Uterus (tissue), 4 donors: ENCODE data around the gene SHROOM3. TPM values are rescaled to one million over a fixed set of nuclear protein-coding genes. Genes with fewer than 3 reads are reported as not detected.

Source experiments
- DNase-seq, 2 donors: peaks; one replicate each; pipeline ENCODE4 v3.0.0-alpha.2; 2019 to 2020
- H3K27ac ChIP-seq, 2 donors: fragments of 200-600 bp; sonication (generic); 1 replicate in 1 of 2; 2 replicates in 1 of 2; pipeline ENCODE4 v1.5.1; 2016 to 2018
- H3K27me3 ChIP-seq, 2 donors: fragments of 200-600 bp; sonication (generic); one replicate each; pipeline ENCODE4 v1.5.1; 2018 to 2019; ENCODE audit warnings: control low read depth in 1 of 2
- H3K36me3 ChIP-seq, 2 donors: fragments of 200-600 bp; sonication (generic); one replicate each; pipeline ENCODE4 v1.5.1; 2019; ENCODE audit warnings: control low read depth in 1 of 2
- H3K4me1 ChIP-seq, 2 donors: fragments of 200-600 bp; sonication (generic); one replicate each; pipeline ENCODE4 v1.5.1; 2018 to 2019; ENCODE audit warnings: control low read depth in 1 of 2
- H3K4me3 ChIP-seq, 2 donors: fragments of 200-600 bp; sonication (generic); 1 replicate in 1 of 2; 2 replicates in 1 of 2; pipeline ENCODE4 v1.5.1; 2018 to 2019; ENCODE audit warnings: mild to moderate bottlenecking in 1 of 2
- H3K9me3 ChIP-seq, 2 donors: fragments of 200-600 bp; sonication (generic); one replicate each; pipeline ENCODE4 v1.5.1; 2019; ENCODE audit warnings: control low read depth in 1 of 2
- CTCF ChIP-seq, 4 experiments: fragments of 200-600 bp in 2 of 4; fragments of 450-650 bp in 2 of 4; sonication (generic) in 2 of 4; IDR thresholded peaks; one replicate each; pipeline ENCODE4 v1.5.1; 2016 to 2019; ENCODE audit warnings: antibody characterized with exemption in 4 of 4, mild to moderate bottlenecking in 2 of 4, moderate library complexity in 1 of 4
- POLR2A ChIP-seq, 2 donors: fragments of 450-650 bp; IDR thresholded peaks; one replicate each; pipeline ENCODE4 v1.6.1; 2016; ENCODE audit warnings: antibody characterized with exemption in 2 of 2, mild to moderate bottlenecking in 1 of 2, moderate library complexity in 1 of 2
- intact Hi-C: fragments of 100-400 bp; cut with DNase I; formaldehyde crosslinking; loops from one replicate; pipeline ENCODE4 v1.15.1; 2023; ENCODE audit warnings: low total_unique reads
- total RNA-seq, 4 donors: library from RNA; depleted of rRNA in 3 of 4; stranded (reverse); fragments of >200 nt in 3 of 4; gene quantifications; one replicate each; pipeline versions ENCODE4 v1.1.0 to v1.2.4, GENCODE V29; 2014 to 2023
- donor health status: DM: yes; HTN: yes; CAD: no.

SHROOM3 gene
- total RNA-seq, 4 donors from 2014 or later = 1.5 to 24.1 (median 3.4) TPM

GRCh38 chr4:76696109-76696508 is 261.1 kb downstream of the SHROOM3 start:
- TF ChIP-seq POLR2A (IDR thresholded peaks at IDR 0.05) (no peak), CTCF (IDR thresholded peaks at IDR 0.05) (no peak)
- Histone ChIP-seq H3K36me3 (no peaks in the 10 kb centered on the region), H3K9me3 (no peaks in the 10 kb centered on the region), H3K27me3 (no peaks in the 10 kb centered on the region), H3K27ac (no peak overlapping the region), H3K4me3 (no peak overlapping the region), H3K4me1 (no peaks in the 10 kb centered on the region)
- intact Hi-C loops = no loop called here
- DNase-seq = no peak

- H3K27ac ChIP-seq = no peak overlapping the region
- no peaks in the 10 kb centered on the region for H3K27me3 ChIP-seq
- TF ChIP-seq CTCF (IDR thresholded peaks at IDR 0.05) (no peak), POLR2A (IDR thresholded peaks at IDR 0.05) (no peak)
- DNase-seq = no peak
- H3K4me3 ChIP-seq = no peak overlapping the region
- H3K9me3 ChIP-seq = no peaks in the 10 kb centered on the region
- intact Hi-C loops = no loop called here
- H3K36me3 ChIP-seq = no peaks in the 10 kb centered on the region
- H3K4me1 ChIP-seq = no peaks in the 10 kb centered on the region
Observed at GRCh38 chr4:76697129-76697803, 262.2 kb downstream of the SHROOM3 start.

GRCh38 chr4:76698141-76698540 is 263.1 kb downstream of the SHROOM3 start:
- no peak for TF ChIP-seq CTCF (IDR thresholded peaks at IDR 0.05)
- TF ChIP-seq POLR2A (IDR thresholded peaks at IDR 0.05) = no peak
- Histone ChIP-seq H3K9me3 (no peaks in the 10 kb centered on the region), H3K4me3 (no peak overlapping the region), H3K4me1 (no peaks in the 10 kb centered on the region), H3K27me3 (no peaks in the 10 kb centered on the region), H3K27ac (no peak overlapping the region), H3K36me3 (no peaks in the 10 kb centered on the region)
- DNase-seq = no peak
- intact Hi-C loops = no loop called here

GRCh38 chr4:76699751-76700310 is 264.8 kb downstream of the SHROOM3 start:
- Histone ChIP-seq H3K36me3 (no peaks in the 10 kb centered on the region), H3K27me3 (no peaks in the 10 kb centered on the region), H3K9me3 (no peaks in the 10 kb centered on the region), H3K4me3 (no peak overlapping the region), H3K27ac (no peak overlapping the region), H3K4me1 (no peaks in the 10 kb centered on the region)
- DNase-seq = no peak
- TF ChIP-seq CTCF (IDR thresholded peaks at IDR 0.05) (no peak), POLR2A (IDR thresholded peaks at IDR 0.05) (no peak)
- intact Hi-C loops = no loop called here

GRCh38 chr4:76702440-76703122 is 267.6 kb downstream of the SHROOM3 start:
- DNase-seq = no peak
- no peaks in the 10 kb centered on the region for H3K9me3 ChIP-seq
- H3K36me3 ChIP-seq = no peaks in the 10 kb centered on the region
- H3K4me1 ChIP-seq = no peaks in the 10 kb centered on the region
- H3K4me3 ChIP-seq = no peak overlapping the region
- TF ChIP-seq POLR2A (IDR thresholded peaks at IDR 0.05) (no peak), CTCF (IDR thresholded peaks at IDR 0.05) (no peak)
- no peak overlapping the region for H3K27ac ChIP-seq
- no peaks in the 10 kb centered on the region for H3K27me3 ChIP-seq
- intact Hi-C loops = no loop called here
